Measurements from ENCODE around the gene ZBTB7A. TPM values are rescaled to one million over a fixed set of nuclear protein-coding genes. Genes with fewer than 3 reads are reported as not detected.
"Not testable (repeated sequence)": the region's sequence is repeated elsewhere in the genome, so short reads cannot be mapped to it uniquely, and the experiment has no call there.

Gene ZBTB7A
- total RNA-seq, 1 experiment from 2014 or later = 49.5 TPM

- intact Hi-C loops (cut with micrococcal nuclease); H3K9ac ChIP-seq (ENCODE audit: low read length); RAD21 ChIA-PET (ENCODE audit: low non-redundant PET in 1 of 2, low total read pairs in 2 of 2, uncharacterized antibody in 2 of 2, unreplicated experiment in 2 of 2); H3K9me3 ChIP-seq (ENCODE audit: control insufficient read depth in 1 of 2, insufficient read depth in 1 of 2, low read depth in 1 of 2, low read length in 2 of 2); H3K4me3 ChIP-seq (replicated peaks in 1 of 2; ENCODE audit: low read depth in 1 of 2, low read length in 2 of 2); CTCF ChIA-PET; BruUV-seq (replicated peaks); DNase-seq (ENCODE audit: low read depth, low spot score); POLR2A ChIA-PET; H3K36me3 ChIP-seq (ENCODE audit: control insufficient read depth in 1 of 2, insufficient read depth in 2 of 2, low read length in 2 of 2); H3K27me3 ChIP-seq (ENCODE audit: insufficient read depth, low read length); ATAC-seq; H3K4me2 ChIP-seq (ENCODE audit: low read length); H3K9me2 ChIP-seq (ENCODE audit: insufficient read depth); H2AFZ ChIP-seq (ENCODE audit: low read depth, low read length, poor library complexity, severe bottlenecking); H3K27ac ChIP-seq (ENCODE audit: low read depth, low read length); H4K20me1 ChIP-seq (ENCODE audit: insufficient read depth): not testable (repeated sequence)
- Histone ChIP-seq H3K4me1 (ENCODE audit: control insufficient read depth in 1 of 2, insufficient read depth in 2 of 2, low read length in 2 of 2) (peaks cover 7 to 13% of the 10 kb centered on the region in 2 experiments; a peak in 3 of 4 replicates), H3K79me2 (ENCODE audit: insufficient read depth, low read length) (peaks cover 74% of the 10 kb centered on the region)
These were observed 55.3 kb downstream of the ZBTB7A start for GRCh38 chr19:4011430-4011829.

- ChIA-PET RAD21 (ENCODE audit: low non-redundant PET in 1 of 2, low total read pairs in 2 of 2, uncharacterized antibody in 2 of 2, unreplicated experiment in 2 of 2) (no interaction called here), CTCF (no interaction called here), POLR2A (no interaction called here)
- 0 out of 2 replicates have a peak, but pooled peaks cover 4% of the 10 kb centered on the region for H4K20me1 ChIP-seq (ENCODE audit: insufficient read depth)
- no TSS peak for BruUV-seq (replicated peaks)
- TF ChIP-seq ZBTB33 (IDR thresholded peaks at IDR 0.05; ENCODE audit: extremely low read depth, insufficient replicate concordance, low read length) = no peak
- no peak for TF ChIP-seq SRF (IDR thresholded peaks at IDR 0.05; ENCODE audit: low read depth)
- no peak for TF ChIP-seq EZH2 (IDR thresholded peaks at IDR 0.05)
- TF ChIP-seq YY1 (IDR thresholded peaks at IDR 0.05; ENCODE audit: extremely low read depth, insufficient replicate concordance, low read depth, low read length) = no peak
- TF ChIP-seq MAX (IDR thresholded peaks at IDR 0.05) = no peak
- TF ChIP-seq SP1 (IDR thresholded peaks at IDR 0.05; ENCODE audit: low read depth) = no peak
- TF ChIP-seq CEBPB (IDR thresholded peaks at IDR 0.05; ENCODE audit: low read depth) = no peak
- no peak for TF ChIP-seq ZFX (IDR thresholded peaks at IDR 0.05)
- no peak for TF ChIP-seq ELF1 (IDR thresholded peaks at IDR 0.05; ENCODE audit: borderline replicate concordance, low read depth)
- TF ChIP-seq RAD21 (IDR thresholded peaks at IDR 0.05; ENCODE audit: low read depth) = no peak
- TF ChIP-seq EZH2phosphoT487 (IDR thresholded peaks at IDR 0.05; ENCODE audit: borderline replicate concordance) = no peak
- TF ChIP-seq FOSL1 (IDR thresholded peaks at IDR 0.05; ENCODE audit: low read depth) = no peak
- TF ChIP-seq POLR2A (IDR thresholded peaks at IDR 0.05; ENCODE audit: borderline replicate concordance, extremely low read depth, insufficient read depth, insufficient read length) = no peak
- no peak for TF ChIP-seq REST (IDR thresholded peaks at IDR 0.05; ENCODE audit: low read depth)
- no peak for TF ChIP-seq ATF3 (IDR thresholded peaks at IDR 0.05)
- no peak for TF ChIP-seq POLR2AphosphoS5 (IDR thresholded peaks at IDR 0.05; ENCODE audit: low read depth, low read length)
- TF ChIP-seq SIN3A (IDR thresholded peaks at IDR 0.05; ENCODE audit: low read depth) = no peak
- no peak for TF ChIP-seq JUND (IDR thresholded peaks at IDR 0.05)
- H3K27me3 ChIP-seq (ENCODE audit: insufficient read depth, low read length) = no peaks in the 10 kb centered on the region
- DNase-seq (ENCODE audit: low read depth, low spot score) (no peak), ATAC-seq (no peak)
- no peak overlapping the region for H3K4me2 ChIP-seq (ENCODE audit: low read length)
- H3K79me2 ChIP-seq (ENCODE audit: insufficient read depth, low read length) = peaks cover 67% of the 10 kb centered on the region
- H2AFZ ChIP-seq (ENCODE audit: low read depth, low read length, poor library complexity, severe bottlenecking) = no peak overlapping the region
- H3K9me2 ChIP-seq (ENCODE audit: insufficient read depth) = no peaks in the 10 kb centered on the region
- H3K9me3 ChIP-seq (ENCODE audit: control insufficient read depth in 1 of 2, insufficient read depth in 1 of 2, low read depth in 1 of 2, low read length in 2 of 2) = no peaks in the 10 kb centered on the region
- no peak overlapping the region for H3K4me3 ChIP-seq (replicated peaks in 1 of 2; ENCODE audit: low read depth in 1 of 2, low read length in 2 of 2)
- H3K4me1 ChIP-seq (ENCODE audit: control insufficient read depth in 1 of 2, insufficient read depth in 2 of 2, low read length in 2 of 2) = peaks cover 7 to 14% of the 10 kb centered on the region in 2 experiments; a peak in 3 of 4 replicates
- no peak overlapping the region for H3K9ac ChIP-seq (ENCODE audit: low read length)
- intact Hi-C loops (cut with micrococcal nuclease) = no loop called here
- H3K27ac ChIP-seq (ENCODE audit: low read depth, low read length) = no peak overlapping the region
- peaks cover 3 to 5% of the 10 kb centered on the region in 2 experiments; a peak in 3 of 4 replicates for H3K36me3 ChIP-seq (ENCODE audit: control insufficient read depth in 1 of 2, insufficient read depth in 2 of 2, low read length in 2 of 2)
These were observed 55.9 kb downstream of the ZBTB7A start for GRCh38 chr19:4010808-4011110.
